ENCODE measurements around the gene CRNN.

DNA sequence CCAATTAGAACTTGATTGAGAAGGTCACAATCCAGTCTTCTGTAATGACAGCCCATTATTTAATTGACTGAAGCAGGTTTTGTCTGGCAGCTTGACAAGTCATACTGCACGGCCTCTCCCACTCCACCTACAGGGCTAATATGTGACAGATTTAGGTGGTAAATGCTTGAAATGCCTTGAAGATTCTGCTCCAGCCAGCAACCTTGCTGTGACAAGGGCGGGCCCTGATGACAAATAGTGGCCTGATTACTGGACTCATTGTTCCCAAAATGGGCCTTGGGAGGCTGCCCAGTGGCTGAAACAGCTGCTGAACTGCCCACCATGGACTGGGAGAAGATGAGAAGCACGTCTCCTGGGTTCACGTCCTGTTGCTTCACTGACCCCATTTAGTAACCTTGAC, 30.0 kb upstream of the CRNN start:
- TF ChIP-seq, protein P1, sequence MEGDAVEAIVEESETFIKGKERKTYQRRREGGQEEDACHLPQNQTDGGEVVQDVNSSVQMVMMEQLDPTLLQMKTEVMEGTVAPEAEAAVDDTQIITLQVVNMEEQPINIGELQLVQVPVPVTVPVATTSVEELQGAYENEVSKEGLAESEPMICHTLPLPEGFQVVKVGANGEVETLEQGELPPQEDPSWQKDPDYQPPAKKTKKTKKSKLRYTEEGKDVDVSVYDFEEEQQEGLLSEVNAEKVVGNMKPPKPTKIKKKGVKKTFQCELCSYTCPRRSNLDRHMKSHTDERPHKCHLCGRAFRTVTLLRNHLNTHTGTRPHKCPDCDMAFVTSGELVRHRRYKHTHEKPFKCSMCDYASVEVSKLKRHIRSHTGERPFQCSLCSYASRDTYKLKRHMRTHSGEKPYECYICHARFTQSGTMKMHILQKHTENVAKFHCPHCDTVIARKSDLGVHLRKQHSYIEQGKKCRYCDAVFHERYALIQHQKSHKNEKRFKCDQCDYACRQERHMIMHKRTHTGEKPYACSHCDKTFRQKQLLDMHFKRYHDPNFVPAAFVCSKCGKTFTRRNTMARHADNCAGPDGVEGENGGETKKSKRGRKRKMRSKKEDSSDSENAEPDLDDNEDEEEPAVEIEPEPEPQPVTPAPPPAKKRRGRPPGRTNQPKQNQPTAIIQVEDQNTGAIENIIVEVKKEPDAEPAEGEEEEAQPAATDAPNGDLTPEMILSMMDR (conservative IDR thresholded peaks at IDR 0.05; ENCODE audit: low read depth, low read length): no peak
- no peak for TF ChIP-seq EZH2 (IDR thresholded peaks at IDR 0.05; ENCODE audit: low read length, unreplicated experiment)
